Keratinocyte (primary cell): ENCODE data around the gene TMEM253.
A peak's percentile ranks its signal among the peaks of the same experiment; 100 is the strongest.

Source experiments
- EZH2 ChIP-seq: IDR thresholded peaks from one replicate; pipeline ENCODE4 v1.6.1; 2012; ENCODE audit warnings: inconsistent platforms, mild to moderate bottlenecking, low read length, moderate library complexity
- TF ChIP-seq, protein P1 (sequence below), 3 experiments: IDR thresholded peaks in 1 of 3; conservative IDR thresholded peaks in 1 of 3; optimal IDR thresholded peaks in 1 of 3; 2 replicates in 2 of 3; 3 replicates in 1 of 3; pipeline versions ENCODE3 to v1.5.1; 2011; ENCODE audit warnings: low read length in 3 of 3, mild to moderate bottlenecking in 3 of 3, moderate library complexity in 2 of 3, control low read depth in 1 of 3, inconsistent platforms in 1 of 3; ENCODE audit not compliant: insufficient read depth in 2 of 3; ENCODE audit errors: extremely low read depth in 1 of 3

DNA sequence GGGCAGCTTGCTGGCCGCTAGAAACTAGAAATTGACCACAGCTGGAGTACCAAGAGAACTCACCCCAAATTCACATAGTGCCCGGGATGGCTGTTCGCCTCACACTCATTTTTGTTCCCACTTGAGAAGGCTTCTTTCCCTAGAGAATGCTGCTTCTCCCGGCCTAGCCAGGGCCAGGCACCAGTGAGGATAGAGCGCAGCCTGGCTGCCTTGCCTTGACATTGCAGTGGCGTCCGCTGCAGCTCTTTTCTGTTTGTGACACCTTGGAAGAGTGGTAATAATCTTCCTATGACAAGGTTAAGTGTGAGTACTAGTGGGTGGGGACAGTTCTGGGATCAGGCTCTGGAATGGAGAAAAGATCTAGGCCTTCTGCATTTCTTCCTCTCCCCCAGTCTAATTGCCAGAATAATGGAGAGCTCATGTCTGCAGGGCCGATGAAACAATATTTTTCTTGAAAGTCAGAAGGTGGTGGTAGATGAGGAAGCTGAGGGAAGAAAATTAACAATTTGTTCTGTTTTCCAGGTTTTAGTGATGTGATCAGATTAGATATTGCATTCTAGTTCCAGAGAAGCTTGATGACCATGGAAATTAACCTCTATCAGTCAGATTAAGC, 3.7 kb downstream of the TMEM253 start:
- TF ChIP-seq, protein P1, sequence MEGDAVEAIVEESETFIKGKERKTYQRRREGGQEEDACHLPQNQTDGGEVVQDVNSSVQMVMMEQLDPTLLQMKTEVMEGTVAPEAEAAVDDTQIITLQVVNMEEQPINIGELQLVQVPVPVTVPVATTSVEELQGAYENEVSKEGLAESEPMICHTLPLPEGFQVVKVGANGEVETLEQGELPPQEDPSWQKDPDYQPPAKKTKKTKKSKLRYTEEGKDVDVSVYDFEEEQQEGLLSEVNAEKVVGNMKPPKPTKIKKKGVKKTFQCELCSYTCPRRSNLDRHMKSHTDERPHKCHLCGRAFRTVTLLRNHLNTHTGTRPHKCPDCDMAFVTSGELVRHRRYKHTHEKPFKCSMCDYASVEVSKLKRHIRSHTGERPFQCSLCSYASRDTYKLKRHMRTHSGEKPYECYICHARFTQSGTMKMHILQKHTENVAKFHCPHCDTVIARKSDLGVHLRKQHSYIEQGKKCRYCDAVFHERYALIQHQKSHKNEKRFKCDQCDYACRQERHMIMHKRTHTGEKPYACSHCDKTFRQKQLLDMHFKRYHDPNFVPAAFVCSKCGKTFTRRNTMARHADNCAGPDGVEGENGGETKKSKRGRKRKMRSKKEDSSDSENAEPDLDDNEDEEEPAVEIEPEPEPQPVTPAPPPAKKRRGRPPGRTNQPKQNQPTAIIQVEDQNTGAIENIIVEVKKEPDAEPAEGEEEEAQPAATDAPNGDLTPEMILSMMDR (optimal IDR thresholded peaks at IDR 0.05 in 1 of 3, IDR thresholded peaks at IDR 0.05 in 1 of 3, conservative IDR thresholded peaks at IDR 0.05 in 1 of 3; ENCODE audit: extremely low read depth in 1 of 3, insufficient read depth in 2 of 3, low read length in 3 of 3): peak; percentile 98 to 100 (median 99)
- TF ChIP-seq EZH2: no peak
